ENCODE measurements around the gene YTHDF1.

Gene YTHDF1

DNA sequence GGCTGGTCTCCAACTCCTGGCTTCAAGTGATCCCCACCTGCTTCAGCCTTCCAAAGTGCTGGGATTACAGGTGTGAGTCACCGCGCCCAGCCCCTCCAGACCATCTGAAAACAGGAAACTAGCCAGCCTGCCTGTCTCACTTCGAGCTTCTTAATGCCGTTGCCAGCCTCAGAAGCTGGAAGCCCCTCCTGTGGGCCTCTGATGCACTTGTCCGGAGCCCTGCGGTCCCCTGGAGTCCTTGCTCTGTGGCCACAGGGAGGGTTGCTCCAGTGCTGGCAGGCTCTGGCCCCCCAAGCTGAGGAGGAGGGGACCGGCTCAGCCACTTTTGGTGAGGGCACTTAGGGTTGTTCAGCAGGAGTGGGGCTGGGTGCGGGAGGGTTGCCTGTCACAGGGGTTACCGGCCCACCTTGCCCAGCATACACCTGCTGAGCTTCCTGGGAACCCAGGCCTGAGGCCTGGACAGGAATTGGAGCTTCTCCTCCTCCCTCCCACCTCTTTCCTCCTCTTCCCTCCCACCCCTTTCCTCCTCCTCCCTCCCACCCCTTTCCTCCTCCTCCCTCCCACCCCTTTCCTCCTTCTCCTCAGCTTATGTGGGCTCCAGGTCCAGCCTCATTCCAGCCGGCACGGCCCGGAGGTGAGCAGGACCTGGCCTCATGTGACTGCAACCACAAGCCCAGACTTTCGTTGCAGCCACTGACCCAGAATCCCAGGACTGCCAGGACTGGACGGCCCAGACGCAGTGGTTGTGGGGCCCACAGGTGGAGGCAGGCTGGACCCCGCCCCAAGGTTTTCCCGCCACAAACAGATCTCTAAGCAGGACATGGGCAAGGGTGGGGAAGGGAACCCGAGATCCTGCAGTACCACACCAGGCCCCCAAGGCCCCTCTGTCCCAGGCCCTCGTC is 10.4 kb upstream of the YTHDF1 start:
- no peak for DNase-seq (ENCODE audit: low spot score)

DNA sequence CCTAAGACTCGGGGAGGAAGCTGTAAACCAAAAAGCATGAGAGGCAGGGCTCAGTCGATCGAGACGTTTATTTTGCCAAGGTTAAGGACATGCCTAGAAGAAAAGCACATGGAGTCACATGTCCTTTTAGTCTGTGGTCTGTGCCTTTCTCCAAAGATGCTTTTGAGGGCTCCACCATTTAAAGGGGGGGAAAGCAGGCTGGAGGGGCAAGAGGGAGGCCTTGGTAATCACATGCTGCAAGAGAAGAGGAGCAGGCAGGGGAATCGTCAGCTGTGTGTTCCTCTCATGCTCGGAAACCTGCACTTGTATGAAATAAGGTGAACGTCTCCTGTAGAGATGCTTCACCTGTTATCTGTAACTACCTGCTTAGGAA is 9.1 kb upstream of the YTHDF1 start:
- DNase-seq (ENCODE audit: low spot score) = no peak

DNA sequence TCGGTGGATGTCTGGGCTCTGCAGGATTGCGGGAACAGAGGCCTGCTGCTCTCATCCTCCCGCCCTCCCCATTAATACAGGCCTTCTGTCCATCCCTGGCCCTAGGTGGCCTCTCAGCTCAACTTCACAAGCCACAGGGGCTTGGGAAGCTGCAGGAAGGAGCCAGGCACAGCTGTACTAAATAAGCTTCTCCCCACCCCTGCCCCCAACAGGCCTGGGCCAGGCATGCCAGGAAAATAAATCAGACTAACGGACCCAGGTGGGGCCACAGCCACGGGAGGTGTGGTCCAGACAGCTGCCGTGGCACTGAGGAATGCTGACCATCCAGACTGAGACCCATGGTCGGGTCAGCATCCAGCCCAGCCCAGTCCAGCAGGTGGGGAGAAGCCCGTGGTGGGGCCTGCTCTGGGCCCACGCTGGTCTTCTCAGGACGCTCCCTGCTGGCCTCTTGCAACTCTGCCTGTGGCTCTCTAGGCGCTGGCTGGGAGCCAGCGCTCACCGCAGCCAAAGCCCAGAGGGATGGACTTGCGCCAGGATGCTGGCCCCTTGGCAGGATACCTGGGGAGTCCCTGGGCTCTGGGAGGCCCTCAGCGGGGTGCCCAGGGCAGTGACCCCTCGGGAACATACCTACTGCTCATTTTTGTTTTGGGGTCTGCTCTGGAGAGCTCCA is 8.6 kb upstream of the YTHDF1 start:
- no peak for DNase-seq (ENCODE audit: low spot score)

DNA sequence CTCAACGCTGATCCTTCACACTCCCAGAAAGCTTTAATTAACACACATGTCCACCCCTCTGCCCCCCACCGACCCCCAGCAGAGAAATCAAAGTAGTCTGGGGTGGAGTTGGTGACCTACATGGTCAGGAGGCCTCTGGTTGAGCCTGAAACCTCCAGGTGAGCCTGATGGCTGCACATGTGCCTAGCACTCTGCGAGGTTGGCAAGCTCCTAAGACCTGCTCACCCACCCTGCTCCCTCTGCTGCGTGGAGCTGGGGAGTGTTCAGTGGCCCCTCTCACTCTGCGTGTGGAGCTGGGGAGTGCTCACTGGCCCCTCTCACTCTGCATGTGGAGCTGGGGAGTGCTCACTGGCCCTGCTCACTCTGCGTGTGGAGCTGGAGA is 7.9 kb upstream of the YTHDF1 start:
- DNase-seq (ENCODE audit: low spot score) = no peak

DNA sequence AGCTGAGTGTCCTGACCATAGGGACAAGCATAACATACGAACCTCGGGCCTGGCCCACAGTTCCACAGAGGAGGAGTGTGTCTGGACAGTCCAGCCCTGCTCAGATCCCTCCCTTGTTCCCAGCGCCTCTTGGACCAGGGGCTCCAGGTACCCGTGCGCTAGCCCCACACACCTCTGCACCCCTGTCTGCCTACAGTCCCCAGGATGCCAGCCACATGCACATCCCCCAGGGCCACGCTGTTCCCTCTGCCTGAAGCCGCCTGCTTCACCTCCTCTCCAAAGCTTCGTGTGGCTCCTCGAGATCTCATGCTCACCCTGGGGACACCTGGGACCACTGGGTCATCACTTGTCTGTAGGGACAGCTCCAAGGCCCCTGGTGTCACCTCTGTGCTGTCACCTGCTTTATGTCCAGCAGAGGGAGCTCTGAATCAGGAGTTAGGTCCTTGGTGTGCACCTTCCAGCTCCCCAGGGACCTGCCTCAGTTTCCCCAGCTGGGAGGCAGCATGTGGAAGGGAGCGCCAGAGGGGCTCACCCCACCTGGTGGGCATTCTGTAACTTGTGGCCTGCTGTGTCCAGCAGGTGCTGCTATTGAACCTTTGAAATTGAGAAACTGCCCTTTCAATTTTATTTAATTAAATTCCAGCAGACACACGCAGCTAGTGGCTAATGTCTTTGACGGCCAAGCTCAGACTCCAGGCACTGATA is 7.3 kb upstream of the YTHDF1 start:
- DNase-seq (ENCODE audit: low spot score) = peak; percentile 70

DNA sequence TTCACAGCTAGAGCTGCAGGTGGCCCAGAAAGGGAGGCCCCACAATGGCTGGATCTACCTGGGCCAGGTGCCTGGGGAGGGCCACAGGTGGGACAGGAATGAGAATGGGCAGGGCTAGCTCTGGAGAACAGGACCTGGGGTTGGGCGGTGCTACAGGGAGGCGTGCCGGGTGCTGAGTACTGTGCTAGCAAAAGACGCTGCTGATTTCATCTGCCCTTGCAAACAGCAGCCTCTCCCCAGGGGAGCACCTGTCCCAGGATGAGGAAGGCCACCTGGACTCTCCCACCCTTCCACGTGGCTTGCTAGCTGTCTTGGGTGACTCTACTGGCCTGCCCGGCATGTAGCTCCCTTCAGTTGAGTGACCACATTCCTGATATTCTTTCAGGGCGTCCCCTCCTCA is 6.6 kb upstream of the YTHDF1 start:
- no peak for DNase-seq (ENCODE audit: low spot score)

DNA sequence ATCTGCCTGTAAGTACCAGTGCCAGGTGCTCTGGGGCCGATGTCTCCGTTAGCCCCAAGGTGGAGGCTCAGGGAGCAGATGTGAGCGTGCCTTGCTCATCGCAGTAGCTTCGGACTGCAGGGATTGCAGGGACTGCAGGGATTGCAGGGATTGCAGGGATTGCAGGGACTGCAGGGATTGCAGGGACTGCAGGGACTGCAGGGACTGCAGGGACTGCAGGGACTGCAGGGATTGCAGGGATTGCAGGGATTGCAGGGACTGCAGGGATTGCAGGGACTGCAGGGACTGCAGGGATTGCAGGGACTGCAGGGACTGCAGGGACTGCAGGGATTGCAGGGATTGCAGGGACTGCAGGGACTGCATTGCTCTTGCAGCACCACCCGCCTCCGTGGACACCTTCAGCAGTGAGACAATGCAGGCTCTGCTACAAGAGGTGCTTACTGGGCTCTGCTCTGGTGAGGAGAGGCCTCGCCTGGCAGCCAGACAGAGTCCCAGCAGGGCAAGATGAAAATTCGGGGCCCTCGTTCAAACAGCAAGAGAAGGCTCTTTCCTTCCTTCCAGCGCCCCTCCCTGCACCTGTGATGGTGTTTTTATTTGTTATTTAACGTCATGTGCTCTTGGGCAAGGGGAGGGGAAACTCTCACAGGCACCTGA is 5.6 kb upstream of the YTHDF1 start:
- peak; percentile 24 for DNase-seq (ENCODE audit: low spot score)

DNA sequence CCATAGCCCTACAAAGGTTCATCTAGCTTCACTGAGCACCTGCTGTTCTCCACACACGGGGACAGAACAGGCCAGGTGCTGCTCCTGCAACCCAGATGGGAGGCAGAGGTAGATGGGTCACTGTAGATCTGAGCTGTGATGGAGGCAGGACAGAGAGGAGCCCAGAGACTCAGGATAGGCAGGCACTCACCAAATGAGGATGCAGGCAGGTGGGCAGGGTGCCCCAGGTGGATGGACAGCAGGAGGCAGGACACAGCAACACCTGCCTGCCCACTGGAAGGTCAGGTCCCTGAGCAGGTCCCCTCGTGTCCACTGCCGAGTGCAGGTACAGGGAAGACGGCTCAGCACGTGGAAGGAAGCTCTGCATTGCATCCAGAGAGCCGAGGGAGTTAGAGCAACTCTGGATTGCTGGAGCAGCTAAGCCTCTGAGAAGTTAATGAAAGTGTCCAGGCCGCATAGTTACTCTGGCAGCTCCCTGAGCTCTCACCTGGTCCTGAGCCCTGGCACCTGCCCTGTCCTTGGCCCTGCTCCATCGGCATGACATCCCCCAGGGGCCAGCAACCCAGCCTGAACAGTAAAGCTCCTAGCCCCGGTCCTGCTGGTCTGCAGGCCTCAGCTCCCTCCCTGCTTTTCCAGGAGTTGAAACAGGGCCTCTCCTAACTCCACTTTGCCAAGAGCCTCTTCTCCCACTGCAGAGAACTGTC is 4.9 kb upstream of the YTHDF1 start:
- no peak for DNase-seq (ENCODE audit: low spot score)

DNA sequence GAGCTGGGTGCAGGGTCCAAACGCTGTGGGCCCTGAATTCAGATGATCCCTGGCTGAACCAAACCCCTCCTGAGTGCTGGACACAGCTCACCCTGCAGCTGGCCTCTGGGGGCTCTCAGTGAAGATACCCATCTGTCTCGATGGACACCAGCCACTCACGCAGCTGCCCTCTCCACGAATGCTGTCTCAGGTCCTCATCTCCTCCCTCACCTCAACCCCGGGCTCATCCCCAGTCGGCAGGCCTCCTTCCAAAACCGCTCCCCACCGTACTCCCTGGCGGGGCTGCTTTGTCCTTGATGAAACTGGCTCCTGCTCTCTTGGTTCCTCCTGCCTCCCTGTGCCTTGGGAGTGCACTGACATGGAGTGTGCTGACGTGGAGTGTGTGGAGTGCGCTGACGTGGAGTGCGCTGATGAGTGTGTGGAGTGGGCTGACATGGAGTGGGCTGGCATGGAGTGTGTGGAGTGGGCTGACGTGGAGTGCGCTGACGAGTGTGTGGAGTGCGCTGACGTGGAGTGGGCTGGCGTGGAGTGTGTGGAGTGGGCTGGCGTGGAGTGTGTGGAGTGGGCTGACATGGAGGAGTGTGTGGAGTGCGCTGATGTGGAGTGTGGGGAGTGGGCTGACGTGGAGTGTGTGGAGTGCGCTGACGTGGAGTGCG is 4.1 kb upstream of the YTHDF1 start:
- DNase-seq (ENCODE audit: low spot score) = no peak

DNA sequence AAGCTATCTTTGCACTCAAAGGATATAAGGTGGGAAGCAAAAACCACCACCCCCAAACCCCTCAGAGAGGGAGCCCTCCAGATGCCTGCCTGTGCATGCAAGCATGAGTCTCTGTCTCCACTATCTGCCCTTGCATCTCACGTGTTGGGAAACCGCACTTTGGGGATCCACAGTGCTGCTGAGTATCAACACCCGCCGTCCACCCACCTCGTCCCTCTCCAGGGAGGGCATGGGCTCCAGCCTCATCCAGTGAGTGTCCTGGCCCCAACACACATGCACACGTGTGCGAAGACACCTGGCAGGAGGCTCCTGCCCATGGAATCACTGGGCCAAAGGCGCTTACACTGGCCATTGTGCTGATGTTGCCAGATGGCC is 3.5 kb upstream of the YTHDF1 start:
- DNase-seq (ENCODE audit: low spot score) = no peak

DNA sequence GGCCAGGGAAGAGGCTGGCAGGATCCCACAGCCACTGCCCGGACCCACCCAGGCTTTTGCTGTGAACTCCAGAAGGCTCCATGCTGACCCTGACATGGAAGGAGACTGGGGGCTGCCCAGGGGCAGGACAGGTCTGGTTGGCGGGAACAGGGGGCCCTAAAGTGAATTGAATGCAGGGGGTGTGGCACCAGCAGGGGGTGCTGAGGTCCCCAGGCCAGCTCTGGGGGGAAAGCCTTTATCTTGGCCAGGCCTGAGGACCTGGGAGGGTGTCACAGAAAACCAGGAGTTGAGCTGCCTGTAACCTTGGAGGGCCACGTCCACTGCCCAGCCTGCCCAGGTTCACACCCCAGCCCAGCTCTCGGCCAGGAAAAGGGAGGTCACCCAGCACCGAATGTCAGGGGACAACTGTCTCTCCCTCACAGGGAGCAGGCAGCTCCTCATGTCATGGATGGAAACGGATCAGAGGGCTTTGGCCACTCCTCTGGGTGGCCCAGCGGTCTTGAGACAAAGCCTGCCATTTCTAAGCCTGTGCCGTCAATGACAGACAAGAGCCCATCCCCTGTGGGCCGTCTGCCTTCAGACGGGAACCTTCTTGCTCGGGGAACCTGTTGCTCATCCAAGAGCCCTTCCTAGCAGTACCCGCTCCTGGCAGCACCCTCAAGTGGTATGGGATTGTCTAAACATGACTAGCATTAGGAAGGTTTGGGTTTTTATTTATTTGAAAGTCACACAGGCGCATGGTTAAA is 2.9 kb upstream of the YTHDF1 start:
- DNase-seq (ENCODE audit: low spot score) = no peak

DNA sequence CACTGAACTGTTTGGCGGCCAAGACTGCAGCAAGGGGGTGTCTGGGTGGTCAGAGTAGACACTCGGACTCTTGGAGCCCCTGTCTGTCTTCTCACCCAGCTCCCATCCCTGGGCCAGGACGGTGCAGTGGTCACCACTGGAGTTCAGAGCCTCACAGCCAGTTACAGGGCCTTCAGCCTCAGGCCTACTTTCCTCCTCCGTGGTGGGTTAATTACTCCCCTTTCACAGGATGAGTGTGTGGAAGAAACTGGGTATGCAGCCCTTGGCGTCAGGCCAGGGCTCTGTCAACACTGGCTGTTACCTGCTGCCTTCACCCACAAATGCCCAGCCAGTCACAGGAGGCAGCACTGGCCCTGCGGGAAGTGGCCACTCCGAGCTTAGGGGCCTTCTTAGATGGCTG is 1.8 kb upstream of the YTHDF1 start:
- DNase-seq (ENCODE audit: low spot score) = no peak

DNA sequence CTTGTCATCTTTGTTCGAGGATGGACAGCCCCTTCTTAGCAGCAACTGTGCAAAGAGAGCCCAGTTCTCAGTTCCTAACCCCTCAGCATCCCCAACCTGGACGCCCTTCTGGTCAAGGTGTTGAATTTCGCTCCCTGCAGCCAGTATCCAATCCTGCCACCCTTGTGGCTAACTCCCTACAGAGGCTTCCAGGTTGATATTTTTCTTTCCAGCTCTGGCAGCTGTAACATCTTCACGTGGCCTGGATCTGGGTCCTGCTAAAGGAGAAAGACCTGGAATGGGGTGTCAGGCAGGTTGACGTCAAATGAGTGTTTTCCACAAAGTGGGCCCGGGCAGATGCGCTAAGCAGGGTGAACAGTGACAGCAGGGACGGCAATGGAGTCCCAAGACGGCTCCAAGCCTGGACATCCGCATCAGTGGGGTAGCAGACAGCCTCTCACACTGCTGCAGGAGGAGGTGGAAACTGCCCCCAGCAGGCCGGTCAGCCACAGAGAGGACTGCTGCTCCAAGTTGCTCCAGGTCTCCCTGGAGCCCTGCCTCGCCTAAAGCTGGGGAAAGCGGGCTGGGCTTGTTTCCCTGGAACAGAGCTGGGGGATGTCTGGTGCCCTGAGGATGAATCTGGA is 1.0 kb upstream of the YTHDF1 start:
- no peak for DNase-seq (ENCODE audit: low spot score)

DNA sequence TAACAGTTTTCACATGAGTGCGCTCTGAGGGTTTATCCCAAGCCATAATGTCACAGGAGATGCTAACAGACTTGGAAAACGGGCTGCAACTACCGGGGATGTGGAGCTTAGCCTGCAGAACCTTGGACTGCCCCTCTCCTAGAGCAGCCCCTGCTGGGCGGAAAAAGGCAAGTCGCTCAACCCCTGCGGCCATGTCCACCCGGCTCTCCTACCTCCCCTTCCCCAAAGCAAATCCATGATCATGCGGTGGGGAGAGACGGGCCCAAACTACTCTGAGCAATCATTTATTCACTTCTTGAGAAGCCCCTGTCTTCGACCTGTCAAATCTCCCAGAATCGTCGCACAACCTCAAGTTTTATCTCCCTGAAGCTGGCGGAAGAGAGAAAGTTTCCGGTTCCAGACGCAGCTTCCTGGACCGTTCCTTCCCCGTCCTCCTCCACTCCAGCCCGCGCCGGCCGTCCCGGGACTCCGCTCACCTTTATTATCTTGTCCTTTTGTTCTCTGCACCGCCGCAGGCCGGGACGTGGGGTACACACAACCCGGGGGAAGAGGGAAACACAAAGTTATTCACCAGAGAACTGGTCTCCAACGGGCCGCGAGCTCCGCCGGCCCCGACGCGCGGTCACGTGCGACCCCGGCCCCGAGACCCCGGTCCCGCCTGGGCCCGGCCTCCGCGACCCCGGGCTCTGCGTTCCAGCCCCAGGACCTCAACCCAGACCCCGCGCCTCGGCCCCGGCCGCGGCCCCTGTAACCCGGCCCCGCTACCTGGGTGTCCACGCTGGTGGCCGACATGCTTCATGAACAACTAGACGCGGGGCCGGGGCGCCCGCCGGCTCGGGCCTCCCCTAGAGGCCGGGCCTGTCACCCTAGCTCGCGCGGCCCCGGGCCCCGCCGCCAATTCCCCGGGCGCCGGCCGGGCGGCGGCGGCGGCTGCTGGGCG is 560 bp downstream of the YTHDF1 start:
- peak; percentile 55 for DNase-seq (ENCODE audit: low spot score)

DNA sequence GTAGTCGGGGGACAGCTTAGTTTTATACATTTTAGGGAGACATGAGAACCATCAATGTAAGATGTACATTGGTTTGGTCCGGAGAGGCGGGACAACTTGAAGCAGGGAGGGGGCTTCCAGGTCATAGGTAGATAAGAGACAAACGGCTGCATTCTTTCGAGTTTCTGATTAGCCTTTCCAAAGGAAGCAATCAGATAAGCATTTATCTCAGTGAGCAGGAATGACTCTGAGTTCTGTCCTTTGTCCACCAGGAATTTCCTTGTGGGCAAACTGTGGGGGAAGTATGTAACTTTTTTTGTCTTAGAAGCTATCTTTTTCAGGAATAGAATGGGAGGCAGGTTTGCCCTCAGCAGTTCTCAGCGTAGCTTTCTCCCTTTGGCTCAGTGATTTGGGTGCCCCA is 1.4 kb downstream of the YTHDF1 start:
- DNase-seq (ENCODE audit: low spot score) = no peak

DNA sequence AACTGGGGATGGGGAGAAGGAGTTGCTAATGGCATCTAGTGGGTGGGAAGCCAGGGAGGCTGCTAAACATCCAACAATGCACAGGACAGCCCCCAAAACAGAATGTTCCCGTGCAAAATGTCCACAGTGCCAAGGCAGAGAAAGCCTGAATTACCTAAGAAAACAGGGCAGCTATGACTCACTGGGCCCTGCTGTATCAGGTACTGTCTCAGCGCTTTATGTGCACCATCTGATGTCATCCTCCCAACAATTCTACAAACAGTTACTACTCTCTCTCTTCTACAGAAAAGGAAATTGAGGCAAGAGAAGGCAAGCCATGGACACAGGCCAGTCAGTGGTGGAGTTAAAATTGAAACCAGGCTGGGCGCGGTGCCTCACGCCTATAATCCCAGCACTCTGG is 3.1 kb downstream of the YTHDF1 start:
- DNase-seq (ENCODE audit: low spot score) = no peak

DNA sequence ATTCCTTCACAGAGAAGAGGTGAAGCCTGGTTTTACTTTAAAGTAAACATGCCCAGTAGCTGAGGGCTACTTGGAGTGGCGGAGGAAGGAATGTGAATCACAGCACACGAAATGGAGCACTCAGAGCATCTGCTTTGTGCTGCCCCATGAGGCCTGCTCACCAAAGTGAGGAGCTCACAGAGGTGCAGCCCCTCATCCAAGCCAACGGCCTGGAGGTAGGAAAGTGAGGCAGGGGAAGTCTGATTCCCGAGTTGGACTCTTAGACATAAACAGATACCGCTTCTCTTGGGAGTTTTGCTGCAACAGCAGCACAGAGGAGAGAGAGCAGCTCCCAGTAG is 3.6 kb downstream of the YTHDF1 start:
- no peak for DNase-seq (ENCODE audit: low spot score)

DNA sequence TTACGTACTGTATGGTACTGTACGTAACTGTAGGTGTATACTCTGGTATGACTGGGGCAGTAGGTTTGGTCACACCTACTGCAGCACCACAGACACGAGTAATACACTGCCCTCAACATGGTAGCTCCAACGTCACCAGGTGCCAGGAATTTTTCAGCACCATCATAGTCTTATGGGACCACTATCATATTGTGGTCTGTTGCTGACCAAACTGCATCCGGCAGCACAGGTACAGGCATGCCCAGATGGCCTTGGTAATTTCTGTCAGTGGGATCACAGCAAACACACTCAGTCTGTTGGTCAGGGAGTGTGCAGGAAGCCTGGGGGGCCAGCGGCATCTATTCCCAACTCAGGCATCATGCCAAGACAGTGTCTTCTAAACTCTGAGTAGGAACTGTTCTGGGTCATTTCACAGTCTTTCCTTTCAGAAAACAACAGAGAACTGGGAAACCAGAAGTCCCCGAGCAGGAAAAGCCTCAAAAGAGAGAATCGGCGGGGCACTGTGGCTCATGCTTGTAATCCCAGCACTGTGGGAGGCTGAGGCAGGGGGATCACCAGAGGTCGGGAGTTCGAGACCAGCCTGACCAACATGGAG is 5.8 kb downstream of the YTHDF1 start:
- no peak for DNase-seq (ENCODE audit: low spot score)

DNA sequence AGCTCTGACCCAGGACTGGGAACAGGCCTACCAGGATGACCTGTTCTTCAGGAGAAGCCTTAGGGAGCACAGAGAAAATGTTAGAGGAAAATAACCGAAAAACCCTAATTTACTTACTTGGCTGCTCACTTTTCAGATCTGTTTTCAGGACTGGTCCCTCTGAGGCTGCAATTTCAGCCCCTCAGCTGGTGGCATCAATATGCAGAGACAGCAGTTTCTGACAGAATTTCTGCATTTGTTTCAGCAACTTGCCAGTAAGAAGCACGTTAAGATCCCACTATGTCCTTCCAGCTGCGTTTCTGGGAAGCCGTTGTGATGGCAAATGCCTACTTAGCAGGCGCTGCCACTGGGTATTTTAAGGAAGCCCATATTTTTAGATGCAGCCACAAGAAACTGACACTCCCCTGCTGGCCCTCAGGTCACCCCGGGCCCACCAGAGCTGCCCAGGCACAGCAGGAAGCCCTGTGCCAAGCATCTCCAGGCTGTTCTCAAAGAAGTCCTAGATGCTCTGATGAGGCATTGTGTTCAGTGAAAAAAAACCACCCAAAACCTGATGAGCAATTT is 7.5 kb downstream of the YTHDF1 start:
- DNase-seq (ENCODE audit: low spot score) = no peak

Measured in NAMALWA (cell line).